Mucosa of stomach (tissue), 1 donor: ENCODE measurements around the gene TRIM46.
"Not testable (repeated sequence)": the region's sequence is repeated elsewhere in the genome, so short reads cannot be mapped to it uniquely, and the experiment has no call there.

Experiments
- H3K27me3 ChIP-seq: one replicate; pipeline ENCODE4 v1.7.0; 2013; ENCODE audit warnings: mild to moderate bottlenecking, low read length; ENCODE audit not compliant: control insufficient read depth, insufficient read depth
- H3K36me3 ChIP-seq: one replicate; pipeline ENCODE4 v1.7.0; 2013; ENCODE audit warnings: low read length; ENCODE audit not compliant: control insufficient read depth, insufficient read depth
- H3K4me1 ChIP-seq: one replicate; pipeline ENCODE4 v1.7.0; 2013; ENCODE audit warnings: mild to moderate bottlenecking, low read length; ENCODE audit not compliant: control insufficient read depth, insufficient read depth
- H3K4me3 ChIP-seq: one replicate; pipeline ENCODE4 v1.7.0; 2013; ENCODE audit warnings: low read length
- H3K9ac ChIP-seq: one replicate; pipeline ENCODE4 v1.7.0; 2013; ENCODE audit warnings: mild to moderate bottlenecking, low read length, moderate library complexity
- H3K9me3 ChIP-seq: one replicate; pipeline ENCODE4 v1.7.0; 2013; ENCODE audit warnings: mild to moderate bottlenecking, low read length, moderate library complexity; ENCODE audit not compliant: control insufficient read depth
- donor health status: Pancreatic carcinoma.

The TRIM46 gene

GRCh38 chr1:155186067-155186793 lies 12.6 kb downstream of the TRIM46 start:
- Histone ChIP-seq H3K4me1 (peaks cover 46% of the 10 kb centered on the region), H3K9ac (peak overlapping the region; percentile 88), H3K9me3 (no peaks in the 10 kb centered on the region), H3K36me3 (peaks cover 28% of the 10 kb centered on the region), H3K27me3 (no peaks in the 10 kb centered on the region), H3K4me3 (peak overlapping the region; percentile 52)

- H3K9me3 ChIP-seq, result no peaks in the 10 kb centered on the region
- peak overlapping the region; percentile 88 for H3K9ac ChIP-seq
- H3K4me3 ChIP-seq, result peak overlapping the region; percentile 52
- H3K36me3 ChIP-seq, result peaks cover 28% of the 10 kb centered on the region
- H3K27me3 ChIP-seq, result no peaks in the 10 kb centered on the region
- H3K4me1 ChIP-seq, result peaks cover 40% of the 10 kb centered on the region
Observed at GRCh38 chr1:155186794-155187455, 13.3 kb downstream of the TRIM46 start.

GRCh38 chr1:155187456-155187891 lies 13.8 kb downstream of the TRIM46 start:
- Histone ChIP-seq H3K4me1 (peaks cover 36% of the 10 kb centered on the region), H3K36me3 (peaks cover 28% of the 10 kb centered on the region), H3K4me3 (peak overlapping the region; percentile 52), H3K9me3 (no peaks in the 10 kb centered on the region), H3K9ac (peak overlapping the region; percentile 88), H3K27me3 (no peaks in the 10 kb centered on the region)

GRCh38 chr1:155188268-155188667 lies 14.6 kb downstream of the TRIM46 start:
- H3K4me1 ChIP-seq, result peaks cover 39% of the 10 kb centered on the region
- H3K36me3 ChIP-seq, result peaks cover 28% of the 10 kb centered on the region
- H3K27me3 ChIP-seq, result no peaks in the 10 kb centered on the region
- H3K4me3 ChIP-seq, result peak overlapping the region; percentile 52
- H3K9ac ChIP-seq, result peak overlapping the region; percentile 88
- H3K9me3 ChIP-seq, result no peaks in the 10 kb centered on the region

GRCh38 chr1:155189926-155190325 lies 16.3 kb downstream of the TRIM46 start:
- H3K9ac ChIP-seq, H3K27me3 ChIP-seq, H3K9me3 ChIP-seq, H3K4me3 ChIP-seq: not testable (repeated sequence)
- Histone ChIP-seq H3K36me3 (peaks cover 28% of the 10 kb centered on the region), H3K4me1 (peaks cover 41% of the 10 kb centered on the region)

GRCh38 chr1:155191904-155192303 lies 18.3 kb downstream of the TRIM46 start:
- no peaks in the 10 kb centered on the region for H3K27me3 ChIP-seq
- peak overlapping the region; percentile 86 for H3K4me3 ChIP-seq
- H3K9ac ChIP-seq, result peak overlapping the region; percentile 93
- H3K4me1 ChIP-seq, result peaks cover 32% of the 10 kb centered on the region
- peaks cover 14% of the 10 kb centered on the region for H3K36me3 ChIP-seq
- no peaks in the 10 kb centered on the region for H3K9me3 ChIP-seq

GRCh38 chr1:155192346-155193274 lies 19.0 kb downstream of the TRIM46 start:
- Histone ChIP-seq H3K9ac (peak overlapping the region; percentile 93), H3K4me3 (peak overlapping the region; percentile 86), H3K4me1 (peaks cover 27% of the 10 kb centered on the region)

GRCh38 chr1:155193275-155193990 lies 19.8 kb downstream of the TRIM46 start:
- peak overlapping the region; percentile 67 for H3K4me3 ChIP-seq
- H3K4me1 ChIP-seq, result peaks cover 27% of the 10 kb centered on the region
- H3K36me3 ChIP-seq, result no peaks in the 10 kb centered on the region
- H3K27me3 ChIP-seq, result no peaks in the 10 kb centered on the region
- H3K9ac ChIP-seq, result peak overlapping the region; percentile 90
- no peaks in the 10 kb centered on the region for H3K9me3 ChIP-seq

More at GRCh38 chr1:155192346-155193274, 19.0 kb downstream of the TRIM46 start:
- no peaks in the 10 kb centered on the region for H3K27me3 ChIP-seq
- no peaks in the 10 kb centered on the region for H3K9me3 ChIP-seq
- H3K36me3 ChIP-seq, result peaks cover 7% of the 10 kb centered on the region

GRCh38 chr1:155193991-155194240 lies 20.3 kb downstream of the TRIM46 start:
- Histone ChIP-seq H3K4me3 (peak overlapping the region; percentile 67), H3K4me1 (peaks cover 27% of the 10 kb centered on the region), H3K9ac (peak overlapping the region; percentile 90)
- not testable (repeated sequence) for H3K36me3 ChIP-seq, H3K9me3 ChIP-seq, H3K27me3 ChIP-seq

- Histone ChIP-seq H3K9me3 (no peaks in the 10 kb centered on the region), H3K27me3 (no peaks in the 10 kb centered on the region), H3K36me3 (no peaks in the 10 kb centered on the region), H3K4me1 (peaks cover 27% of the 10 kb centered on the region), H3K4me3 (peak overlapping the region; percentile 38), H3K9ac (peak overlapping the region; percentile 64)
Observed at GRCh38 chr1:155195201-155196102, 21.8 kb downstream of the TRIM46 start.
